Adrenal gland (tissue), 12 donors: ENCODE results near the gene UCHL1. TPM values are rescaled to one million over a fixed set of nuclear protein-coding genes. Genes with fewer than 3 reads are reported as not detected.

Experiments
- DNase-seq, 7 donors: peaks; one replicate each; pipeline ENCODE4 v3.0.0-alpha.2; 2019 to 2020
- H3K27ac ChIP-seq, 5 donors: fragments of 200-600 bp; sonication (generic) in 4 of 5; 1 replicate in 3 of 5; 2 replicates in 2 of 5; pipeline versions ENCODE4 v1.5.1 to v1.8.0; 2016 to 2020; ENCODE audit warnings: mild to moderate bottlenecking in 1 of 5
- H3K27me3 ChIP-seq: fragments of 200-600 bp; 2 replicates; pipeline ENCODE4 v1.8.0; 2021
- H3K36me3 ChIP-seq, 2 donors: fragments of 200-600 bp; replicated peaks in 1 of 2; 1 replicate in 1 of 2; 2 replicates in 1 of 2; pipeline versions ENCODE4 v1.5.1 to v1.8.0; 2018 to 2022
- H3K4me1 ChIP-seq, 2 donors: fragments of 200-600 bp; replicated peaks in 1 of 2; 1 replicate in 1 of 2; 2 replicates in 1 of 2; pipeline versions ENCODE4 v1.5.1 to v1.8.0; 2018 to 2021
- H3K4me3 ChIP-seq, 4 donors: fragments of 200-600 bp; sonication (generic) in 3 of 4; one replicate each; pipeline ENCODE4 v1.5.1; 2016 to 2018
- H3K9me3 ChIP-seq, 3 donors: fragments of 200-600 bp; sonication (generic) in 1 of 3; replicated peaks in 1 of 3; 1 replicate in 2 of 3; 2 replicates in 1 of 3; pipeline versions ENCODE4 v1.5.1 to v1.8.0; 2016 to 2021
- POLR2A ChIP-seq, 2 donors: fragments of 450-650 bp; IDR thresholded peaks; one replicate each; pipeline ENCODE4 v1.6.1; 2017; ENCODE audit warnings: antibody characterized with exemption in 2 of 2, mild to moderate bottlenecking in 2 of 2, moderate library complexity in 1 of 2
- WGBS, 4 donors: extraction: QIAGEN DNeasy Blood & Tissue Kit in 2 of 4; methylation state at CpG; one replicate each; pipeline versions ENCODE4 v1.1.5 to v1.1.7; 2013 to 2017; 5-methylcytosine and 5-hydroxymethylcytosine counted together
- intact Hi-C, 2 donors: fragments of 100-400 bp; cut with DNase I; formaldehyde crosslinking; loops; one replicate each; pipeline versions ENCODE4 v1.14.1 to v1.15.0; 2022 to 2023
- polyA plus RNA-seq, 3 donors: library from polyadenylated mRNA; stranded (reverse); fragments of 200-250 nt in 2 of 3; fragments of 350-450 nt in 1 of 3; fragmentation: Illumina TruSeq in 1 of 3; extraction: RNeasy Lipid Tissue Mini Kit (QIAGEN cat#74804) in 1 of 3; gene quantifications; one replicate each; pipeline ENCODE4 v1.2.3, GENCODE V29; 2013 to 2014
- total RNA-seq, 9 donors: library from RNA; depleted of rRNA in 4 of 9; stranded (reverse); fragments of >200 nt in 4 of 9; fragments of 120-200 nt in 1 of 9; fragmentation: NEBNext Ultra II Directional in 1 of 9; extraction: Animal tissue kit (Norgen Biotek cat#: 25700) in 1 of 9; gene quantifications; one replicate each; pipeline versions ENCODE4 v1.1.0 to v1.2.4, GENCODE V29; 2013 to 2023
- TF ChIP-seq, protein P1 (sequence below), 6 experiments: fragments of 450-650 bp in 4 of 6; fragments of 200-600 bp in 2 of 6; sonication (generic) in 1 of 6; IDR thresholded peaks; 1 replicate in 5 of 6; 2 replicates in 1 of 6; pipeline versions ENCODE4 v1.5.1 to v1.8.0; 2016 to 2021; ENCODE audit warnings: antibody characterized with exemption in 6 of 6, mild to moderate bottlenecking in 2 of 6, moderate library complexity in 1 of 6
- donor health status: healthy with polysubstance abuse.
- donor health status: Bipolar disorder and iron deficiency.
- donor health status: DM: yes; HTN: yes; CAD: no.
- donor health status: DM: no; HTN: no; CAD: no.
- donor health status: DM: no; HTN: no; CAD: no.
- donor health status: DM: yes; HTN: yes; CAD: no.

UCHL1 gene
- total and polyA plus RNA-seq, 12 donors: 12.1 to 1,275 (median 84.4) TPM

DNA sequence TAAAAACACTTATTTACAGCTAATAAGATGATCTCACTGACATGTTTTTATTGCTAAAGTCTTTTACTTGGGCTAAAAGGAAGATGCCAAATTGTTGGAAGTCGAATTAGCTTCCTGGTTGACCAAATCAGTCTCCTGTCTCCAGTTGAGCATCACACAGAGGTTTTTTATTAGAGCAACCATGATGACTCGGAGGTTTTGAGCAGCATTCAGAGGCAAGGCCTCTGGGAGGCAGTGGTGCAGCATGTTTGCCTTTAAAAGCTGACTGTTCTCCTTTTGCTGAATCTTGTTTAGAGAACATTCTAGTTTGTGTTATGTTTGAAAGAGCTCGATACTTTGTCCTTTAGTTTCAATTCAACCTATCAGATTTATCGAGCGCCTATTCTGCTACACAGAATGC, 2.1 kb downstream of the UCHL1 start:
- intact Hi-C loops: no loop called here
- Histone ChIP-seq H3K4me3 (no peak overlapping the region), H3K9me3 (no peaks in the 10 kb centered on the region), H3K27me3 (peaks cover 3% of the 10 kb centered on the region), H3K4me1 (peaks cover 12 to 14% of the 10 kb centered on the region in 2 donors), H3K27ac (no peak overlapping the region), H3K36me3 (no peaks in the 10 kb centered on the region)
- 68 to 86% (median 79%) methylated on average over 5 of the region's 5 CpGs for WGBS, 4 donors
- DNase-seq: peak in 6 of 7 donors; percentile 22 to 72 (median 38)
- TF ChIP-seq, protein P1, sequence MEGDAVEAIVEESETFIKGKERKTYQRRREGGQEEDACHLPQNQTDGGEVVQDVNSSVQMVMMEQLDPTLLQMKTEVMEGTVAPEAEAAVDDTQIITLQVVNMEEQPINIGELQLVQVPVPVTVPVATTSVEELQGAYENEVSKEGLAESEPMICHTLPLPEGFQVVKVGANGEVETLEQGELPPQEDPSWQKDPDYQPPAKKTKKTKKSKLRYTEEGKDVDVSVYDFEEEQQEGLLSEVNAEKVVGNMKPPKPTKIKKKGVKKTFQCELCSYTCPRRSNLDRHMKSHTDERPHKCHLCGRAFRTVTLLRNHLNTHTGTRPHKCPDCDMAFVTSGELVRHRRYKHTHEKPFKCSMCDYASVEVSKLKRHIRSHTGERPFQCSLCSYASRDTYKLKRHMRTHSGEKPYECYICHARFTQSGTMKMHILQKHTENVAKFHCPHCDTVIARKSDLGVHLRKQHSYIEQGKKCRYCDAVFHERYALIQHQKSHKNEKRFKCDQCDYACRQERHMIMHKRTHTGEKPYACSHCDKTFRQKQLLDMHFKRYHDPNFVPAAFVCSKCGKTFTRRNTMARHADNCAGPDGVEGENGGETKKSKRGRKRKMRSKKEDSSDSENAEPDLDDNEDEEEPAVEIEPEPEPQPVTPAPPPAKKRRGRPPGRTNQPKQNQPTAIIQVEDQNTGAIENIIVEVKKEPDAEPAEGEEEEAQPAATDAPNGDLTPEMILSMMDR (IDR thresholded peaks at IDR 0.05): peak in 3 of 6 experiments; percentile 22 to 25 (median 22)
- TF ChIP-seq POLR2A (IDR thresholded peaks at IDR 0.05): no peak

DNA sequence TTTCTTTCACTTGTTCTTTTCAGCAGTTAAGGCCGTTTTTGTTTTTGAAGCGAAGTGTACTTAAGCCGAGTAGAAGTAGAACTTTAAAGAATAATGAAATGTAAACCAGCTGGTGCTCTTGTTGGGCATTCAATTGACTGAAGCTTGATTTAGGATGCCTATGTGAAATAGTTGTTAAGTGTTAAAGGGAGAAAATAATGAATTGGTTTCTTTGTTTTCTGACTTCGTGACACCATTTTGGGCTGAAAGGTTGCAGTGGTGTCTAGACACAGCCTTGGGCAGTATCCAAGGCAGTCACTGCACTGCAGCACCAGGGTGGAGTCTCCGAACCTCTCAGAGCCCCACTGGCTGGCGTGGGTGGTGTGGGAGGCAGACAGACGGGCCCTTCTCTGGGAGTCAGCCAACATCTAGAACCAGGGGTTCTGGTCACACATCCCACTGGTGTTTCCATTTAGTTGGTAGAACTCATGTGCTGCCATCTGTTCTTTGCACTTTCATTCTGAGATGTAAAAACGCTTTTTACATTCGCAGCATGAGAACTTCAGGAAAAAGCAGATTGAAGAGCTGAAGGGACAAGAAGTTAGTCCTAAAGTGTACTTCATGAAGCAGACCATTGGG, 3.5 kb downstream of the UCHL1 start:
- peaks cover 12 to 14% of the 10 kb centered on the region in 2 donors for H3K4me1 ChIP-seq
- 82 to 90% (median 89%) methylated on average over 9 of the region's 9 CpGs for WGBS, 4 donors
- intact Hi-C loops: no loop called here

DNA sequence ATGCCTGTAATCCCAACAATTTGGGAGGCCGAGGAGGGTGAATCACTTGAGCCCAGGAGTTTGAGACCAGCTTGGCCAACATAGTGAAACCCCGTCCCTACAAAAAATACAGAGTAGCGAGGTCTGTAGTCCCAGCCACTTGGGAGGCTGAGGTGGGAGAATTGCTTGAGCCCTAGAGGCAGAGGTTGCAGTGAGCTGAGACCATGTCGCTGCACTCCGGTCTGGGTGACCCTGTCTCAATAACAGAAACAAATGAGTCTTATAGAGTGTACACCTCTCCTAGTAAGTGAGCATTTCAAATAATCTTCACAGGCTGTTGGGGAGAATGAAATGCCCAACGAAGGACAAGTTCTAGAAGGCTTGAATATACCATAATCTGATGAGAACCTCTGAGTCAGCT, 5.5 kb downstream of the UCHL1 start:
- no peak for DNase-seq
- WGBS, 4 donors: 90 to 98% (median 95%) methylated on average over 6 of the region's 6 CpGs
- no peaks in the 10 kb centered on the region for H3K36me3 ChIP-seq
- H3K27me3 ChIP-seq: peaks cover 3% of the 10 kb centered on the region
- H3K4me1 ChIP-seq: peaks cover 5 to 7% of the 10 kb centered on the region in 2 donors
- H3K9me3 ChIP-seq: no peaks in the 10 kb centered on the region
- TF ChIP-seq POLR2A (IDR thresholded peaks at IDR 0.05): no peak
- TF ChIP-seq, protein P1 (IDR thresholded peaks at IDR 0.05): no peak
- intact Hi-C loops: no loop called here
- no peak overlapping the region for H3K27ac ChIP-seq
- no peak overlapping the region for H3K4me3 ChIP-seq

More for the DNA sequence above, 3.5 kb downstream of the UCHL1 start:
- no peak for TF ChIP-seq POLR2A (IDR thresholded peaks at IDR 0.05)
- TF ChIP-seq, protein P1 (IDR thresholded peaks at IDR 0.05): no peak
- no peak overlapping the region for H3K4me3 ChIP-seq
- no peak for DNase-seq
- no peaks in the 10 kb centered on the region for H3K9me3 ChIP-seq
- no peak overlapping the region for H3K27ac ChIP-seq
- no peaks in the 10 kb centered on the region for H3K36me3 ChIP-seq
- H3K27me3 ChIP-seq: peaks cover 3% of the 10 kb centered on the region

DNA sequence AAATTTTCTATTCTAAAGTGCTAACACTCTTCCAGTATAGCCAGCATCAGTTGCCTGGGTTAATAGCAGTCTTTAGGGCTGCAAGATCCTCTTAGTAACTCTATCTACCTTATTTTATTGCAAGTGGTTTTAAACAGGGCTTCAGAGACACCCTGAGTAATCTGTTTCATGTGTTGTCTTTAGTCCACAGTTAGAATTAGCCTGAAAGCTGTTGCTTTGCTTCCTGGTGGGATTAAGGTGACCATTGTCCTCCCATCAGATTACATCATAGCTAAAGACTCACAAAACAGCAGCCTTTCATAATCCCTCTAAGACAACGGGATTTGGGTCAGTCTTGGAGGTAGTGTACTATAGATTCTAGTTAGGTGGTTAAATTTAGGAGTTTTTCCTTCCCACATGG, 7.5 kb downstream of the UCHL1 start:
- H3K4me1 ChIP-seq: no peaks in the 10 kb centered on the region
- intact Hi-C loops: no loop called here
- no peak overlapping the region for H3K27ac ChIP-seq
- DNase-seq: no peak
- WGBS, 4 donors: 82 to 100% (median 97%) methylated on average over 1 of the region's 1 CpG
- H3K27me3 ChIP-seq: no peaks in the 10 kb centered on the region
- H3K4me3 ChIP-seq: no peak overlapping the region
- no peak for TF ChIP-seq POLR2A (IDR thresholded peaks at IDR 0.05)
- TF ChIP-seq, protein P1 (IDR thresholded peaks at IDR 0.05): no peak
- no peaks in the 10 kb centered on the region for H3K36me3 ChIP-seq
- no peaks in the 10 kb centered on the region for H3K9me3 ChIP-seq
